ENCODE measurements around the gene GGT6.

Gene GGT6

DNA sequence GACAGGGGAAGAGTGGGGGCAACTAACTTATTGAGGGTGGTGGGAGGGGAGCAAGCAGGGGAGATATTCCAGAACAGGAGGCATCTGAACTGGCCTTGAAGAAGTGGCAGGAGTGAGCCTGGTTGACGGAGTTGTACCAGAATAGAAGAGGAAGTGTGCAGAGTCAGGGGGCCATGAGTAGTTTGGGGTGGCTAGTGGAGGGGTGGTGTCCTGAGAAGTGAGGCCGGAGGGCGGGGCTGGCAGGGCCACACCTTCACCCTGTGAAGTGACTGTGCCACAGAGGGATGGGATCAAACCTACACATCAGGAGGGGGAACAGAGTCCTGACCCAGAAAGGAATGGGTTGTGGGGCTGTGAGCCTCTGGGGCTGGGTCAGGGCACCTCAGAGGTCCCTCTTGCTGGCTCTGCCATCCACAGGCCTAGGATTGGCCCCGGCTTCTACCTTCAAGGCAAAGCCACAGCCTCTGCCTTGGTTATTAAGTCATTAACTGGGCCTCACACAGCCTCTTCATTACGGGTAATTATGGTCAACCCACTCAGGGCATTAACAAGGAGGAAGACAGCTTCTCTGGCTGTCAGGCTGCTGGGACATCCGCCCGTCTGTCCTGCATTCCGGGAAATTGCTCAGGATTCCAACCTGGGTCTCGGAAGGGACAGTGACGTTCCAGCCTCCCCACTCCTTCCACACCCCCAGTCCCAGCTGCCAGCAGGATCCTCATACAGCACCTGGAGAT is 49.0 kb downstream of the GGT6 start:
- no peaks in the 10 kb centered on the region for H3K36me3 Mint-ChIP-seq (ENCODE audit: low read depth)
- H3K27ac Mint-ChIP-seq, result no peak overlapping the region
- H3K9me3 Mint-ChIP-seq, result no peaks in the 10 kb centered on the region
- no peak overlapping the region for H3K4me3 Mint-ChIP-seq
- H3K27me3 Mint-ChIP-seq (ENCODE audit: low read depth), result peaks cover 7% of the 10 kb centered on the region
- H3K4me1 Mint-ChIP-seq (ENCODE audit: low read depth), result peaks cover 17% of the 10 kb centered on the region

DNA sequence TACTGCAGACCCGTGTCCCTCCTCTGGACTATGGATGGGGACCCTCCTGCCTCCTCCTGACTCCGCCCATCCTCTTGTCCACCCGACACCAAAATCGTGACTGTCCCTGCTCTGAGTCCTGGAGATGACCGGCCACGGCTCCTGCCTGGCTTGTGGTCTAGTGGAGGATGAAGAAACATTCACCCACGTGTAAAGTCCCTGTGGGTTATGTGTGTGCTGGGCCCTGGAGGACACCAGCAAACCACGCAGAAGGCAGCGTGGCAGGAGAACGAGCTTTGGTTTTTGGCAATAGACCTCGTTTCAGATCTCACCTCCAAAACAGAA is 49.8 kb downstream of the GGT6 start:
- Mint-ChIP-seq H3K4me3 (no peak overlapping the region), H3K4me1 (ENCODE audit: low read depth) (peaks cover 17% of the 10 kb centered on the region), H3K27me3 (ENCODE audit: low read depth) (peaks cover 7% of the 10 kb centered on the region), H3K9me3 (no peaks in the 10 kb centered on the region), H3K36me3 (ENCODE audit: low read depth) (no peaks in the 10 kb centered on the region), H3K27ac (no peak overlapping the region)

DNA sequence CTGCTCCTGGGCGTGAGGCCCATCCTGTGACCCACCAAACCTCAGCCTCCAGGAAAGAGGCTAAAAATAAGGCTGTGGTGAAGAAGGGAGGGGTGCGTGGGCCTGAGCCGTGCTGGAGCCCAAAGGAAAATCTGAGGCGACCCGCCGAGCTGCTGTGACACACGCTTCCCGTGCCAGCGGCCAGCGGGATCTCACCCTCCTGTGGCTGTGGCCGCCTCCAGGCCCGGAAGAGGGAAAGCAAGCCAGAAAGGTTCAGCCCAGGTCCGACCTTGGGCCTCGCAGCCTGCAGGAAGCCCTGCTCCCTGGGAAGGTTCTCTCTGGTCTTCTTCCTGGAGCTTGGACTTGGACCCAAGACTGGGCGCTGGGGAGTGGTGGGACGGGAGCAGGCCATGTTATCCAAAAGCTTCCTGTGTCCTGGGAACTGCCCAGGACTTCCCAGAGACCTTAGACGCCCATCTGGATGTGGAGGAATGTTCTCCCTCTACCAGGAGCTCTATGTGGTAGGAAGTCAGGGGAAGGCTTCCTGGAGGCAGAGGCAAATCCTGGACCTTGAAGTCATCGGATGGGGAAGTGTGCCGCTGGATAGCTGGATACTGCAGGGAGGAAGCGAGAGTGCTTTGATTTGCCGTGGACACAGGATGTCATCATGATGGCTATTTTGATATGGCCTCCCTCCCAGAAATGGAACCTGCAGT is 50.3 kb downstream of the GGT6 start:
- peaks cover 20% of the 10 kb centered on the region for H3K4me1 Mint-ChIP-seq (ENCODE audit: low read depth)
- peaks cover 7% of the 10 kb centered on the region for H3K27me3 Mint-ChIP-seq (ENCODE audit: low read depth)
- H3K27ac Mint-ChIP-seq, result no peak overlapping the region
- H3K4me3 Mint-ChIP-seq, result no peak overlapping the region
- no peaks in the 10 kb centered on the region for H3K36me3 Mint-ChIP-seq (ENCODE audit: low read depth)
- no peaks in the 10 kb centered on the region for H3K9me3 Mint-ChIP-seq

DNA sequence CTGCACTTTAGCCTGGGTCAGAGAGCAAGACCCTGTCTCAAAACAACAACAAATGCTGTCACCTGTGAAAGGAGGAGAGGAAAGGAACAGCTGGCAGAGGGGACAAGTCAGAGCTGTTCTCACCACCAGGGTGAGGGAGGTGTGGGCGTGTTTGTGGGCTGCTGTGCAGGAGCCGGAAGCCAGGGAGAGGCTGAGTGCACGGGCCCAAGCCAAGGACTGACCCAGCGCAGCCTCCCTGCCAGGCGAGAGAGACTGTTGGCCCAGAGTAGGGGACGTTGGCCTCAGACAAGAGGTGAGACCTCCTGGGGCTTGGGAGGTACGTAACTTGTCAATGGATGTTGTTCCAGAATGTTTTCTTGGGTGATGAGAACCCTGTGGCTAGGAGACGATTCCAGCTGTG is 51.0 kb downstream of the GGT6 start:
- Mint-ChIP-seq H3K27me3 (ENCODE audit: low read depth) (peaks cover 7% of the 10 kb centered on the region), H3K27ac (no peak overlapping the region), H3K9me3 (no peaks in the 10 kb centered on the region), H3K4me1 (ENCODE audit: low read depth) (peaks cover 25% of the 10 kb centered on the region), H3K4me3 (no peak overlapping the region), H3K36me3 (ENCODE audit: low read depth) (no peaks in the 10 kb centered on the region)

DNA sequence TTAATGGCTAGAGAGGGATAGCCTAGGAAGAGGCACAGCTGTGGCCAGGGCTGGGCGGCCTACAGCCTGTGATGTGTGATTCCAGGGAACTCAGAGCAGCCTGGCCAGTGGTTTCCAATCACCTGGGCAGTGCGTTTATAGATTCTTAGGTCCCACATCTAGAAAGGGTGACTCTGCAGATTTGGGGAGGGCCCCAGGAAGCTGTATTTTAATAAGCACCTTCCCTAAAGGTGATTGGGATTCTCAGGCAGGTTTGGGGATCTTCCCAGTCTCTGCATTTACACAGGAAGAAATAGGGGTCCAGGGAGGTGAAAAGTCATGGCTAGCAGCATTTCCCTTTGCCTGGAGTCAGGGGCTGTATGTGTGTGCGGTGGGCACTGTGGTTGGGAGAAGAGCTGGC is 52.2 kb downstream of the GGT6 start:
- Mint-ChIP-seq H3K36me3 (ENCODE audit: low read depth) (no peaks in the 10 kb centered on the region), H3K9me3 (no peaks in the 10 kb centered on the region), H3K4me1 (ENCODE audit: low read depth) (peaks cover 31% of the 10 kb centered on the region), H3K27ac (no peak overlapping the region), H3K4me3 (no peak overlapping the region), H3K27me3 (ENCODE audit: low read depth) (peaks cover 7% of the 10 kb centered on the region)

DNA sequence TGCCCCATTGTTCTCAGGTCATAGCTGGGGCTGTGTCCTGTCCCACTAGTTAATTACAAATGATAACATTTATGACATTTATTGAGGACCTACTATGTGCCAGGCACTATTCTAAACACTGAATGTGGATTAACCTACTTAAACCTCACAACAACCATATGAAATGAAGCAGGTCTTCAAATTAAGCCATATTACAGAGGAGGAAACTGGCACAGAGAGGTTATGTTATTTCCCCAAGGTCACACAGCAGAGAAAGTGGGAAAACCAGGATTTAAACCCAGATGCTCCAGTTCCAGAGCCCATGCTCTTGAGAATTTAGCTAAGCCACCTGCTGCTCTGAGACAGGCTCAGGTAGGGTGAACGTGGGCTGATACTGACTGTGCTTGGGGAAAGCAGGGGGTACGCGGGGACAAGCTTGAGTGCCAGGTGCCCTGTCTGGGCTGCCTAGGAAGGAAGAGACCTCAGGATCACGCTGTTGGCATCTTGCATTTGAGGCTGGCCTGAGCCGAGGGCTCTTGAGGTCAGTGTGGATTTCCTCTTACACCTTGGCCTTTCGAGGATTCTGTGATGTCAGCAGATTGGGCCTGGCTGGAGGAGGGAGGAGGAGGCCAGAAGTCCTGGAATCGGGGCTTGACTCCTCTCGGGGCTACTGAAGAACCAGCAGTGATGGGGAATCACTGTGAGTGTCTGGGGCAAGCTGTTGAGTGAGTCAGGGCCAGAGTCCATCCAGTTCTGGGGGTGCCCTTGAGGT is 52.8 kb downstream of the GGT6 start:
- Mint-ChIP-seq H3K9me3 (no peaks in the 10 kb centered on the region), H3K36me3 (ENCODE audit: low read depth) (no peaks in the 10 kb centered on the region), H3K27ac (no peak overlapping the region), H3K27me3 (ENCODE audit: low read depth) (peaks cover 11% of the 10 kb centered on the region), H3K4me1 (ENCODE audit: low read depth) (peaks cover 31% of the 10 kb centered on the region), H3K4me3 (no peak overlapping the region)

Measured in T-helper 1 cell treated with Interleukin-12 subunit alpha and Interleukin-12 subunit beta and Interleukin-4 antibody, amounts not matched to agents 30 μg/mL and 1 μg/mL, for 36 hours (primary cell).